CD4-positive, alpha-beta T cell treated with Interleukin-17A for 1 hour (primary cell): ENCODE results near the gene KCNK3.

Experiments used
- DNase-seq: peaks from one replicate; pipeline ENCODE4 v3.0.0-alpha.2; 2020

Gene KCNK3

DNA sequence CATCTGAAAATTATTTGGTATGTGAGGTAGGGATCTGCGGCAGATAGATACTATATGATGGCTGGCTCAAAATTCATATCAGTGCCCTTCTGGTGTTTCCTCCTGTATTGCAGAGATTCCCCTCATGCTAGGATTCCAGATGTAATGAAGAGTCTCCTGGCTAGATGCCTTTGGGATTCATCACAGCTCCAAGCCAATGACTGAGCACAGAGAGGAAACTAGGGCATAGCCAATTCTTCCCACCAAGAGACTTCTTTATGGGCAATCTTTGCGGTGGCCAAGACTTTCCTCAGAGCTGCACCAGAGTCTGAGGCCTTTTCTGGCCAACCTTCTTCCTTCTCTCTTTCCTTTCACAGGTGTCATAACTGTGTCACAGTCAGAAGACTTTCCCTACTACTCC is 25.9 kb upstream of the KCNK3 start:
- no peak for DNase-seq

DNA sequence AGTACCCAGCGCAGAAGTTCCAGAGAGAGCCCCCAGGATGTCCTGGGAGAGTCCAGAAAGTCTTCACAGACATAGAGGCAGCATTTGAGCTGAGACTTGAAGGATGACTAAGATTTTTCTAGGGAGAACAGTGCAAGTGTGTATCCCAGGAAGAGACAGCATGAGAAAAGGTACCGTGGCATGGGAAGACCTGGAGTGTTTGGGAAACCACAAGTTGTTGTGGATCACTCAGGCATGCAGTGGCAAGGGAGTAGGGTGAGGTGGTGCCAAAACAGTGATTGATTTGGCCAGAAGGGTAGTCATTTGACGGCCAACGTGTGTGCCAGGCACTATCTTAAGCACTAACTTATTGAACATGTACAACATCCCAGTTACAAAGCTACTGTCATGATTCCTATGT is 24.5 kb upstream of the KCNK3 start:
- DNase-seq, result no peak

- DNase-seq, result no peak
Measured at GRCh38 chr2:26668856-26669750, 23.4 kb upstream of the KCNK3 start.

DNA sequence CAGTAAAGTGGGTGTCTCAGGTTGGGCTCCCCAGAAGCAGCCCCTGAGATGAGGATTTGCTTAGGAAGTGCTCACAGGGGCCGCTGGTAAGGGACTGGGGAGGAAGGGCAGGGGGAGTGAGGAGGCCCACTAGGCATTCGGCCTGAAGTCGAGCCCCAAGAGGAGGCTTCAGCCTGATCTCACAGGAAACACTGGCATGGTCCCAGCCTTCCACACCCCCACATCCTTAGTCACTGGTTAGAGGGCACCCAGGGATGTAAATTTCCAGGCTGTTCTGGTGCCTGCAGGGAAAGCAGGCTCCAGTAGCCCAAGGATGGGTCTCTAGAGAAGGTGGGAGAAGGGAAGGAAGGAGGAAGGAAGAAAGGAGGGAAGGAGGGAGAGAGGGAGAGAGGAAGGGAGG is 22.4 kb upstream of the KCNK3 start:
- DNase-seq, result no peak

DNA sequence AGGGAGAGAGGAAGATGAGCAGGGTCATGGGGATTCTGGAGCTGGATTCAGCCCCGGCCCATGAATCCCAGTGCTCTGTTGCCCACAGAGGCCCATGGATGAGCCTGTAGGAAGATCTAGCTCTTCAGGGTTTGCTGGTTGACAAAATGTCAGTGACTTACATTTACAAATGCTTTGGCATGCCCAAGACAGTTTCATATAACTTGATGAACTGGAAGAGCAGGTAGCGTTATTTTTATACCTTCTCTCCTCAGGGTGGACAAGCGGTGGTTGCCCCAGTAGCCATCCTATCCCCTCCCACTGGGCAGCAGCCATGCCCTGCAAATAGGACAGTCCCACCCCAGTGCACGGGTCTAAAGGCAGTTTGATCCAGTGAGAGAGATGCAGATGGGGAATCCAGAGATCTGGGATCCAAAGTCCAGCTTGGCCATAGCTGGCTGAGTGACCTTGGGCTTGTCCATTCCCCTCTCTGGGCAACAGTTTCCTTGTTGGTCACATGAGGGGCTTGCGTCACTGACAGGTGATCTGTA is 21.5 kb upstream of the KCNK3 start:
- DNase-seq, result no peak

- no peak for DNase-seq
Measured at GRCh38 chr2:26671691-26672090, 20.8 kb upstream of the KCNK3 start.

- no peak for DNase-seq
Measured at GRCh38 chr2:26672112-26672817, 20.3 kb upstream of the KCNK3 start.

DNA sequence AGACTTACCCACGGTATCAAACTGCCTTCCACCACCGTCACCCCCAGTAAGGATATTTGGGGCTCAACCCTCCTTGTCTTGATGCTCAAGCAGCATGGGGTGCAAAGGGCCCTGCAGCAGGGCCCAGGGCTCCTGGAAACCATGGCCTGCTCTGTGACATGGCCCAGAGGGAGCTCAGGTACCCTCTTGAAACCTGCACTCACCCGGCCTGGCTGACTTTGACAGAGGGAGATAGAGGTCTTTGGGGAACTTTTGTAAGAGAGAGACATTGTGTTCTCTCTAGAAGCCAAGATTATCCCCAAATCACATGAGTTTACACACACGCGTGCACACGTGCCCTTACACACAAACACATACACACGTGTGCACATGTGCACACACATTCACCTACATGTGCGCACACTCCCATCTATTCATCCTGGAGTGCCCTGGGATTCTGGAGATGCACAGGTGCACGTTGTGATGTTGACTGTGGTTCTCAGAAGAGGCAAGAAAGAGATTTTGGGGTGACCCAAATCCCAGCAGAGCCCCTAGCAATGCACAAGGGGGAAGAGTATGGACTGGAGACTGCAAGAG is 19.6 kb upstream of the KCNK3 start:
- DNase-seq, result no peak

DNA sequence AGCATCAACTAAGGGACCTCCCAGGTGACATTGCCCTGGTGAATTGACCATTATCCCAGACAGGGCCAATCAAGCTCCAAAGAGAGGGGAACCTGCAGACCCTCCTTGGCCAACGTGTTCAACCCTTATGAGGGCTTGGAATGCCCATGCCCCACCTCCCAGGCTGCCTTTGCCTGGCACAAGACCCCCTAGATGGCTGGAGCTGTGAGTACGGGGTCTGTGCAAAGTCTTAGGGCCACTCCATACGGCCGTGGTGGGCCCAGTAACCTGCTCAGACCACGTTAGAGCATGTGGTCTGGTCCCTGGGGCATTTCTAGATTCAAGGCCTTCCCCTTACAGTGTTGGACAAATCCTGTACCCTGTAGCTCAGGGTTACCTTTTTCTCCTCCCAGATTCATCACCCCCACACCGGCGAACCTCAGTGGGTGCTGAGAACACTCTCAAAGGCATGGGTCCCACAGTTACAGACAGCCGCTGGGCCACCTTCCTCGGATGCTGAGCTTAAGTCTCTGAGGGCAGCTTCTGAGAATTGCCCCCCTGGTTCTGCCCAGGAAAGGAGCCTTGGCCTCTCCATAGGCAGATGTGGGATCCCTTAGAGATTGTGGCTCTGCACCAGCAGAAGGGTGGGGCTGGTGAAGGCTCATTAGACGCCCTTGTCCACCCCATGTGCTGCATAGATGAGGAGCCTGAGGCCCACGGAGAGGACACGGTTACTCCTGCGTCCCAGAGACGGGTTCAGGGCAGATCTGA is 18.3 kb upstream of the KCNK3 start:
- no peak for DNase-seq

GRCh38 chr2:26674771-26675170 is 17.8 kb upstream of the KCNK3 start:
- DNase-seq, result no peak

DNA sequence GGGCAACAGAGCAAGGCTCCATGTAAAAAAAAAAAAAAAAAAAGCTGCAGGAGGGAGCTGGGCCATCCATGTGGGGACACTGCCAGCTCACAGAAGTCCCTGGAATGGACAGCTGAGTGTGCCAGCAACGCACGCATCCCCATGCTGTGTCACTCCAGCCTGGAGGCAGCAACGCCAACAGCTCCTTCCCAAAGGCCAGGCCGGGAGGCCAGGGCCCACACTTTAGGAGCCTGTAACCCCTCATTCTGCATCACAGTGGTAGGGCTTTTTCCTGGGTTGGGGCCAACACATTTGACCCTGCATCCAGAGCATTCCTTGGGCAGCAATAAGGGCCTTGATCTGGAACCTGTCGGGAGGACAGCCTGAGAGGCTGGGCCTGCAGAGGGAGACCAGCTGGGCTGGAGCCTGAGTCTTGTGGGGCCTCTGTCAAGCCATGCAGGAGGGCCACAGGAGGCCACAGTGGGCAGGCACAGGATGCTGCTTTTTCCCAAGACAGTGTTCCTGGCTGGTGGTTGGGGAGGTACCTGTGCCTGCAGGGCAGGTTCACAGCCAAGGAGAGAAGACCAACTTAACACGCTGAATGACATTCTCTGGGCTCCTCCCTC is 16.8 kb upstream of the KCNK3 start:
- no peak for DNase-seq

DNA sequence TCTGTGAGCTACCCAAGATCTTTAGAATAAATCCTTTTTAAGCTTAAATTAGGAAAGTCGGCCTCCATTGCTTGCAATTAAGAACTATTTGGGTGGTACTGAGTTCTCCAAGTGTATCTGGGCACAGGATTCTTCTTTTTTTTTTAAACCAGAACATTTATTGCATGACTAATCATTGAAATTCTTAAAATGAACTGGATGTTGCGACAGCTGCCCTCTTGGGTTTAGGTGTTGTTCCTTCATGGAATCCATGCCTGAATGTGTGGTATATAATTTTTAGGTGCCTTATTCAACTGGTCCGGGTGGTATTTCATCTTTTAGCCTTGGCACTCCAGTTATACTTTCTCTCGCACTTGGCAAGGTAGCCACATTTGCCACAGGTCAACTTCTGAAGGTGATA is 14.5 kb upstream of the KCNK3 start:
- DNase-seq, result no peak

GRCh38 chr2:26679867-26680266 is 12.7 kb upstream of the KCNK3 start:
- DNase-seq, result no peak

DNA sequence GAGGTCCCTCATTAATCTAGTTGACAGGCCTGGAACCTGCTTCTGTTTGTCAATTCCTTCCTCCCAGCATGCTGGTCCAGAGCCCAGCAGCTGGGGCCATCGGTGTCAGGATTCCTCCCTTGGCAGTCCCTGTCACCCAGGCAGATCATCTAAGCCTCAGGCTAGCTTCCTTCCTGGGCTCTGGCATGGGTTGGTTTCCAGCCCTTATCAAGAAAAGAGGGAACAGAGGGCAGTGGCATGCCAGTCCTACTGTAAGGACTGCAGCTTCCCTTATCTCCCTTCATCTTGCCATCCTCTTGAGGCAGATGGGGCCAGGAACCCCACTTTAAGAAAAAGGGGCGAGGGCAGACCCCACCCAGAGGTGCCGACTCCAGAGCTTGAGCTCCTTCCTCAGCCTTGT is 10.9 kb upstream of the KCNK3 start:
- no peak for DNase-seq

GRCh38 chr2:26682155-26682554 is 10.4 kb upstream of the KCNK3 start:
- DNase-seq, result no peak

GRCh38 chr2:26683583-26683982 is 8.9 kb upstream of the KCNK3 start:
- no peak for DNase-seq

DNA sequence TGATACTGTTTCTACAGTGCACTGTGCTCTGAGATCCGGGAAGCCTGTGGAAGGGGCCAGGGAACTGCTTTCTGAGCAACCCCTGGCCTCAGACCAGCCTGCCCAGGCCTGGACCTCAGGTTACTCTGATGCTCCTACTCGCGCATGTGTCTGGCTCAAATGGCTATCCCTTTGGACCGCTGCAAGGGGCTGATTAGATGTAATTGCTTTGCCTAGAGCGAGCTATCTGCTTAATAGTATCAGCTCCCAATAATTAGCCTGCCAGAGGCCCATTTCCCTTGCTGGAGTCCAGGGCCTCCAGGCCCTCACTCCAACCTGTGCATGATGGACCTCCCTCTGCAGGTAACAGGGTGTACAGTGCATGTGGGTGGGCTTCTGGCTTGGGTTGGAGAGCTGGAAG is 7.2 kb upstream of the KCNK3 start:
- no peak for DNase-seq

- DNase-seq, result no peak
Measured at GRCh38 chr2:26685989-26686839, 6.3 kb upstream of the KCNK3 start.

DNA sequence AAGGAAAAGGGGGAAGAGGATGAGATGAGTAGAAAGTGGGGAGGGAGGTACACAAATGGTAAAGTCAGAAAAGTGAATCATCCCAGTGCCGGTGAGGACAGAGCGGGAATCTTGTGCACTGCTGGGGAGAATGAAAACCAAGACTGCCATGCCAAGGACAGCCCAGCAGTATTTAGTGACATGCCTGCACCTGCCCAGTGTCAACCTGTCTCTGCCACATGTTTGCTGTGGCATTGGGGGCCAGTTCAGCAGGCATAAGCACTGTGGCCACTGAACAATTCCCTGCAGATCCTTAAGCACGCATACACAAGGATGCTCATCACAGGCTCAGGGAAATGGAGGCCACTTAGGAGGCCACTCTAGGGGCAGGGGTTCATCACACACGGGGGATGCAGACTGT is 5.2 kb upstream of the KCNK3 start:
- DNase-seq, result no peak

GRCh38 chr2:26687801-26688200 is 4.7 kb upstream of the KCNK3 start:
- DNase-seq, result no peak

GRCh38 chr2:26691161-26691560 is 1.4 kb upstream of the KCNK3 start:
- no peak for DNase-seq

DNA sequence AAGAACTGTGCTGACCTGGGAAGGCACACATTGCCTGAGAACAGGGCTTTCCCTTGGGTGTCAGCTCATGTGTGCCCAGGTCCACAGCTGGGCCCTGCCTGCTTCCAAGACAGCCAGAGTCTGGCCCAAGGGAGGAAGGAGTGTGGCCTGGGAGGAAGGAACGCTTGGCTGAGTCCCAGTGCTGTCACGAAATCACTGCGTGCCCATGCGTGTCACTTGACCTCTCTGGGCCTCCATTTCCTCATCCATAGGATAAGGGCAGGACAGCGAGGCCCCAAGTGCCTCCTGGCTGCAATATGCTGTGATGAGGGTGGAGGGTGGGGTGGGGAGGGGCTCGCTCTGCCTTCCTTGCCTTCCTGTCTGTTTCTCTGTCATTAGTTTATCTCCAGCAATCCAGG is 642 bp upstream of the KCNK3 start:
- DNase-seq, result no peak
